Stimulated activated CD8-positive, alpha-beta memory T cell treated with anti-CD3 and anti-CD28 coated beads, Interleukin-15, amount 100 ng/mL, for 48 hours (primary cell): ENCODE data around the gene IGF2.
"Not testable (repeated sequence)": the region's sequence is repeated elsewhere in the genome, so short reads cannot be mapped to it uniquely, and the experiment has no call there.

Experiments
- DNase-seq, 2 donors: peaks; one replicate each; pipeline ENCODE4 v3.0.0-alpha.2; 2020; ENCODE audit warnings: low read depth in 2 of 2

IGF2 gene

GRCh38 chr11:2139123-2139521 lies at the start of gene IGF2:
Gene IGF2, minus strand, starts transcription at chr11:2139389. Its CDS starts 3,866 bp downstream, at chr11:2135523.
- DNase-seq: no peak

- DNase-seq: no peak
Measured at GRCh38 chr11:2188745-2189144, 49.6 kb upstream of the IGF2 start.

GRCh38 chr11:2187280-2187707 lies 48.1 kb upstream of the IGF2 start:
- DNase-seq: no peak

- peak in 1 of 2 donors; percentile 11 for DNase-seq
Measured at GRCh38 chr11:2186669-2187279, 47.6 kb upstream of the IGF2 start.

- no peak for DNase-seq
Measured at GRCh38 chr11:2185324-2186085, 46.3 kb upstream of the IGF2 start.

GRCh38 chr11:2182692-2183474 lies 43.7 kb upstream of the IGF2 start:
- DNase-seq: no peak

- DNase-seq: no peak
Measured at GRCh38 chr11:2182075-2182474, 42.9 kb upstream of the IGF2 start.

GRCh38 chr11:2180789-2181370 lies 41.7 kb upstream of the IGF2 start:
- no peak for DNase-seq

GRCh38 chr11:2180347-2180746 lies 41.2 kb upstream of the IGF2 start:
- DNase-seq: no peak

- no peak for DNase-seq
Measured at GRCh38 chr11:2179516-2179915, 40.3 kb upstream of the IGF2 start.

- no peak for DNase-seq
Measured at GRCh38 chr11:2178906-2179494, 39.8 kb upstream of the IGF2 start.

- not testable (repeated sequence) for DNase-seq
Measured at GRCh38 chr11:2178055-2178773, 39.0 kb upstream of the IGF2 start.

GRCh38 chr11:2177076-2177475 lies 37.9 kb upstream of the IGF2 start:
- DNase-seq: no peak

GRCh38 chr11:2176389-2176900 lies 37.3 kb upstream of the IGF2 start:
- no peak for DNase-seq

- no peak for DNase-seq
Measured at GRCh38 chr11:2175659-2176058, 36.5 kb upstream of the IGF2 start.

- DNase-seq: no peak
Measured at GRCh38 chr11:2174361-2174760, 35.2 kb upstream of the IGF2 start.

- DNase-seq: no peak
Measured at GRCh38 chr11:2173761-2174160, 34.6 kb upstream of the IGF2 start.

GRCh38 chr11:2173150-2173693 lies 34.0 kb upstream of the IGF2 start:
- no peak for DNase-seq

- DNase-seq: no peak
Measured at GRCh38 chr11:2172676-2173075, 33.5 kb upstream of the IGF2 start.

- DNase-seq: no peak
Measured at GRCh38 chr11:2171591-2172003, 32.4 kb upstream of the IGF2 start, which contains the start of gene TH. Gene TH, minus strand, starts transcription at chr11:2171815. Its CDS starts 29 bp downstream, at chr11:2171786.
